ENCODE measurements around the gene SYCP2L. TPM values are rescaled to one million over a fixed set of nuclear protein-coding genes. Genes with fewer than 3 reads are reported as not detected.

SYCP2L gene
- total and polyA plus RNA-seq, 2 of the 8 experiments (the other 6 are each of a cell fraction or from before 2014, with no cell fraction given), result 1.7 to 4.2 TPM

DNA sequence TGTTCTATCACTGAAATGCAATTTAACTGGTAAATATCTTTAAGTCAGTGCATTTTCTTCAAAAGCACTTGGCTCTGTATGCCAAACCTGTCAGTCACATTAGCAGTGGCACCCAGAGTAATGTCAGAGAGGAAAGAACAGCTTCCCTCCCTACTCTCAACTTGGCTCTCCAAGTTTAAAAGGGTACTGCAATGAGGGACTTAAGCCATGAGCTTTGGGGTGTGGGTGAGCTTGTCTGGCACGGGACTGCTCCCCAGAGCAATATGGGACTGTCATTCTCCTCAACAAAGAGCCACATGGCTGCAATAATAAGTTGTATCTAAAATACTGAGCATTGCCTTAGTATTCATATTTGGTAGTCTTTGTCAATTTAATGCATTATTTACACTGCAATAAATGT lies 9.0 kb upstream of the SYCP2L start (continued):
- no peak for TF ChIP-seq TBP (IDR thresholded peaks at IDR 0.05; ENCODE audit: low read depth, low read length)
- TF ChIP-seq EP300 (IDR thresholded peaks at IDR 0.05; ENCODE audit: borderline replicate concordance in 1 of 2, low read depth in 2 of 2, low read length in 2 of 2), result no peak
- no peak for TF ChIP-seq PHF8 (conservative IDR thresholded peaks at IDR 0.05; ENCODE audit: low read depth, low read length)
- no peak for TF ChIP-seq SIN3A (conservative IDR thresholded peaks at IDR 0.05 in 1 of 2, IDR thresholded peaks at IDR 0.05 in 1 of 2; ENCODE audit: low read depth in 1 of 2, low read length in 2 of 2)
- no peak for TF ChIP-seq CEBPB (IDR thresholded peaks at IDR 0.05; ENCODE audit: low read depth, low read length)
- TF ChIP-seq KDM4A (IDR thresholded peaks at IDR 0.05; ENCODE audit: low read depth, low read length, severe bottlenecking), result no peak
- no peak for TF ChIP-seq BRCA1 (IDR thresholded peaks at IDR 0.05; ENCODE audit: low read depth, low read length)
